HL-60 (cell line): ENCODE results near the gene NR2E3.
"Not testable (repeated sequence)": the region's sequence is repeated elsewhere in the genome, so short reads cannot be mapped to it uniquely, and the experiment has no call there.

ENCODE experiments used
- DNase-seq, 2 experiments: peaks; one replicate each; pipeline ENCODE4 v3.0.0-alpha.2; 2010 to 2020; ENCODE audit warnings: low read depth in 1 of 2, low spot score in 1 of 2
- H3K27ac ChIP-seq: fragments of 250-450 bp; sonication (Bioruptor Pico); replicated peaks from 2 replicates; pipeline ENCODE4 v1.5.1; 2020; ENCODE audit warnings: mild to moderate bottlenecking, moderate library complexity
- H3K27me3 ChIP-seq: fragments of 250-450 bp; sonication (Bioruptor Pico); 2 replicates; pipeline ENCODE4 v1.5.1; 2021; ENCODE audit warnings: mild to moderate bottlenecking, moderate library complexity; ENCODE audit not compliant: insufficient read depth, poor library complexity, severe bottlenecking
- H3K4me3 ChIP-seq: replicated peaks from 2 replicates; pipeline ENCODE4 v1.5.1; 2011; ENCODE audit warnings: mild to moderate bottlenecking, control low read depth, low read length; ENCODE audit not compliant: insufficient read depth
- GABPA ChIP-seq: IDR thresholded peaks from 2 replicates; pipeline ENCODE4 v1.6.1; 2012; ENCODE audit warnings: low read depth
- POLR2AphosphoS5 ChIP-seq: IDR thresholded peaks from 2 replicates; pipeline ENCODE4 v1.6.1; 2012; ENCODE audit warnings: low read depth
- SPI1 ChIP-seq: IDR thresholded peaks from 2 replicates; pipeline ENCODE4 v1.6.1; 2012; ENCODE audit warnings: low read depth, mild to moderate bottlenecking, borderline replicate concordance
- TF ChIP-seq, protein P1 (sequence below): IDR thresholded peaks from one replicate; pipeline ENCODE4 v1.5.1; 2011; ENCODE audit warnings: low read length, control low read depth, inconsistent platforms; ENCODE audit not compliant: insufficient read depth
- TF ChIP-seq, protein P2 (sequence below): IDR thresholded peaks from 2 replicates; pipeline ENCODE4 v1.6.1; 2012; ENCODE audit warnings: low read depth; ENCODE audit not compliant: insufficient replicate concordance

NR2E3 gene

GRCh38 chr15:71841563-71841962, 31.2 kb downstream of the NR2E3 start:
- no peak for DNase-seq
- TF ChIP-seq, protein P1, sequence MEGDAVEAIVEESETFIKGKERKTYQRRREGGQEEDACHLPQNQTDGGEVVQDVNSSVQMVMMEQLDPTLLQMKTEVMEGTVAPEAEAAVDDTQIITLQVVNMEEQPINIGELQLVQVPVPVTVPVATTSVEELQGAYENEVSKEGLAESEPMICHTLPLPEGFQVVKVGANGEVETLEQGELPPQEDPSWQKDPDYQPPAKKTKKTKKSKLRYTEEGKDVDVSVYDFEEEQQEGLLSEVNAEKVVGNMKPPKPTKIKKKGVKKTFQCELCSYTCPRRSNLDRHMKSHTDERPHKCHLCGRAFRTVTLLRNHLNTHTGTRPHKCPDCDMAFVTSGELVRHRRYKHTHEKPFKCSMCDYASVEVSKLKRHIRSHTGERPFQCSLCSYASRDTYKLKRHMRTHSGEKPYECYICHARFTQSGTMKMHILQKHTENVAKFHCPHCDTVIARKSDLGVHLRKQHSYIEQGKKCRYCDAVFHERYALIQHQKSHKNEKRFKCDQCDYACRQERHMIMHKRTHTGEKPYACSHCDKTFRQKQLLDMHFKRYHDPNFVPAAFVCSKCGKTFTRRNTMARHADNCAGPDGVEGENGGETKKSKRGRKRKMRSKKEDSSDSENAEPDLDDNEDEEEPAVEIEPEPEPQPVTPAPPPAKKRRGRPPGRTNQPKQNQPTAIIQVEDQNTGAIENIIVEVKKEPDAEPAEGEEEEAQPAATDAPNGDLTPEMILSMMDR = no peak
- no peak for TF ChIP-seq GABPA
- TF ChIP-seq SPI1 = no peak
- TF ChIP-seq, protein P2, sequence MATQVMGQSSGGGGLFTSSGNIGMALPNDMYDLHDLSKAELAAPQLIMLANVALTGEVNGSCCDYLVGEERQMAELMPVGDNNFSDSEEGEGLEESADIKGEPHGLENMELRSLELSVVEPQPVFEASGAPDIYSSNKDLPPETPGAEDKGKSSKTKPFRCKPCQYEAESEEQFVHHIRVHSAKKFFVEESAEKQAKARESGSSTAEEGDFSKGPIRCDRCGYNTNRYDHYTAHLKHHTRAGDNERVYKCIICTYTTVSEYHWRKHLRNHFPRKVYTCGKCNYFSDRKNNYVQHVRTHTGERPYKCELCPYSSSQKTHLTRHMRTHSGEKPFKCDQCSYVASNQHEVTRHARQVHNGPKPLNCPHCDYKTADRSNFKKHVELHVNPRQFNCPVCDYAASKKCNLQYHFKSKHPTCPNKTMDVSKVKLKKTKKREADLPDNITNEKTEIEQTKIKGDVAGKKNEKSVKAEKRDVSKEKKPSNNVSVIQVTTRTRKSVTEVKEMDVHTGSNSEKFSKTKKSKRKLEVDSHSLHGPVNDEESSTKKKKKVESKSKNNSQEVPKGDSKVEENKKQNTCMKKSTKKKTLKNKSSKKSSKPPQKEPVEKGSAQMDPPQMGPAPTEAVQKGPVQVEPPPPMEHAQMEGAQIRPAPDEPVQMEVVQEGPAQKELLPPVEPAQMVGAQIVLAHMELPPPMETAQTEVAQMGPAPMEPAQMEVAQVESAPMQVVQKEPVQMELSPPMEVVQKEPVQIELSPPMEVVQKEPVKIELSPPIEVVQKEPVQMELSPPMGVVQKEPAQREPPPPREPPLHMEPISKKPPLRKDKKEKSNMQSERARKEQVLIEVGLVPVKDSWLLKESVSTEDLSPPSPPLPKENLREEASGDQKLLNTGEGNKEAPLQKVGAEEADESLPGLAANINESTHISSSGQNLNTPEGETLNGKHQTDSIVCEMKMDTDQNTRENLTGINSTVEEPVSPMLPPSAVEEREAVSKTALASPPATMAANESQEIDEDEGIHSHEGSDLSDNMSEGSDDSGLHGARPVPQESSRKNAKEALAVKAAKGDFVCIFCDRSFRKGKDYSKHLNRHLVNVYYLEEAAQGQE = no peak
- TF ChIP-seq POLR2AphosphoS5 = no peak
- H3K4me3 ChIP-seq = no peak overlapping the region
- no peak overlapping the region for H3K27ac ChIP-seq
- H3K27me3 ChIP-seq = no peaks in the 10 kb centered on the region

DNA sequence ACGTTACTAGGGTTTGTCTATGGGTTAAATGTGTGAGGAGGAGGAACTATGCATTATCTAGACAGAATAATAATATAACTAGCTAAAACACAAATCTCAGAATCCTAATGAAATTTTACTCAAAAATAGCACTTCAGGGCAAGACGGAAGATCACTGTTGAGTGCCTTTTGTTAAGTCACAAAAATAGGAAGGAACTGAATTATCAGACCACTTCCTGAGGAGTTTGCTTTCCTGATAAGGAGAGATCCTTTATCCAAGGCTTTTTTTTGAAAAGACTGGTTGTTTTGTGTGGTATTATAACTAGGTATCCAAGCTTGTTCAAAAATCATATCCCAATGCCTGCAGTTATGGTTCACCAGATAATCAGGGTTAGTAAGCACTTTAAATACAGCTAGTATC, 34.6 kb downstream of the NR2E3 start:
- no peak overlapping the region for H3K4me3 ChIP-seq
- no peak for DNase-seq
- H3K27me3 ChIP-seq = no peaks in the 10 kb centered on the region
- TF ChIP-seq, protein P1 = no peak
- TF ChIP-seq GABPA = no peak
- TF ChIP-seq SPI1 = no peak
- TF ChIP-seq POLR2AphosphoS5 = no peak
- TF ChIP-seq, protein P2 = no peak
- no peak overlapping the region for H3K27ac ChIP-seq

DNA sequence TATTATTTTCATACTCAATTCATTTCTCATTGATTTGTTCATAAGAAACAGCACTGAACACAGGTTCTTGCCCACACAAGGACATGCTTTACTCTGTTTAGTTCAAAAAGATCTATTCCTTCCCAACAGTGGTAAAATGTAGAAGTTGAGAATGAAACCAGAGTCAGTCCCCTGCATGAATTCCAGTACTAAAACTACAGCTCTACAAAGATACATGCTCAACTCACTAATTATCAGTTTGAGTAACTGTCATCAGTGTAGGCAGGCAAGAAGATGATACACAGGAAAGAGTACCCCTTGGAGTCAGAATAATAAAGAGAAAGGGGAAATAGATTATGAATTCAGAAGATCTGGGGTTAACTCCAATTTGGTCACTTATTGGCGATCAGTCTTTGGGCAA, 43.2 kb downstream of the NR2E3 start:
- Histone ChIP-seq H3K4me3 (no peak overlapping the region), H3K27me3 (no peaks in the 10 kb centered on the region), H3K27ac (no peak overlapping the region)
- TF ChIP-seq SPI1 = no peak
- no peak for TF ChIP-seq POLR2AphosphoS5
- TF ChIP-seq, protein P1 = no peak
- TF ChIP-seq, protein P2 = no peak
- no peak for TF ChIP-seq GABPA
- DNase-seq = no peak

- H3K27me3 ChIP-seq, H3K4me3 ChIP-seq, DNase-seq, H3K27ac ChIP-seq: not testable (repeated sequence)
These were observed 47.9 kb downstream of the NR2E3 start for GRCh38 chr15:71858232-71858631.
